ENCODE measurements around the gene TNP2.

The TNP2 gene

DNA sequence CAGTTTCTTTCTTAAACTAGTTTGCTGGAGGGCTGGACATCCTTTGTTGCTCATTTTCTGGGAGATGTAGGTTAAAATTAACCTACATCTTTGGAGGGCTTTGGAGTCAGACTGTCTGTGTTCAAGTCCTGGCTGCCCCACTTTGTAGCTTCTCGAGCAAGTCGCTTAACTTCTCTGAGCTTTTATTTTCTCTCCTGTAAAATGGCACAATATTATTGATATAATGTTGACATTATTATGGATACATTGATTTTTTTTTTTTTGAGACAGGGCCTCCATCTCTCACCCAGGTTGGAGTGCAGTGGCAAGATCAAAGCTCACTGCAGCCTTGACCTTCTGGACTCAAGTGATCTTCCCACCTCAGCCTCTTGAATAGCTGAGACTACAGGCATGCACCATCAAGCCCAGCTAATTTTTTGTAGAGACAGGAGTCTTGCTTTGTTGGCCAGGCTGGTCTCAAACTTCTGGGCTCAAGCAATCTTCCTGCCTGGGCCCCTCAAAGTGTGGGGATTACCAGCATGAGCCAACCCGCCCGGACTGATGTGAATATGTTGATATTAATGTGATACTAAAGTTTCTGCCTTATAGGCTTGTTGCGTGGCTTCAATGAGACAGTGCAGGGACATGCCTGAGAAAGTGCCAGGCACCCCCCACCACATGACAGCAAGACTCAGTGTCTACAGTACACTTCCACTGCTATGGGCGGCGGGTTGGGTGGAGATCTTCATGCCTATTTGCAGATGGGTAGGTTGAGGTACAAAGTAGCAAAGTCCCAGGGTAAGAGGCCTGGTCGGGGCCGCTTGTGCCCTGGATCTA, 44.6 kb upstream of the TNP2 start:
- TF ChIP-seq, protein P1, sequence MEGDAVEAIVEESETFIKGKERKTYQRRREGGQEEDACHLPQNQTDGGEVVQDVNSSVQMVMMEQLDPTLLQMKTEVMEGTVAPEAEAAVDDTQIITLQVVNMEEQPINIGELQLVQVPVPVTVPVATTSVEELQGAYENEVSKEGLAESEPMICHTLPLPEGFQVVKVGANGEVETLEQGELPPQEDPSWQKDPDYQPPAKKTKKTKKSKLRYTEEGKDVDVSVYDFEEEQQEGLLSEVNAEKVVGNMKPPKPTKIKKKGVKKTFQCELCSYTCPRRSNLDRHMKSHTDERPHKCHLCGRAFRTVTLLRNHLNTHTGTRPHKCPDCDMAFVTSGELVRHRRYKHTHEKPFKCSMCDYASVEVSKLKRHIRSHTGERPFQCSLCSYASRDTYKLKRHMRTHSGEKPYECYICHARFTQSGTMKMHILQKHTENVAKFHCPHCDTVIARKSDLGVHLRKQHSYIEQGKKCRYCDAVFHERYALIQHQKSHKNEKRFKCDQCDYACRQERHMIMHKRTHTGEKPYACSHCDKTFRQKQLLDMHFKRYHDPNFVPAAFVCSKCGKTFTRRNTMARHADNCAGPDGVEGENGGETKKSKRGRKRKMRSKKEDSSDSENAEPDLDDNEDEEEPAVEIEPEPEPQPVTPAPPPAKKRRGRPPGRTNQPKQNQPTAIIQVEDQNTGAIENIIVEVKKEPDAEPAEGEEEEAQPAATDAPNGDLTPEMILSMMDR (IDR thresholded peaks at IDR 0.05; ENCODE audit: low read depth, low read length, missing control alignments), result no peak
- in situ Hi-C loops (cut with HindIII; ENCODE audit: low pct_ligation_motif_present, low sequenced_read_pairs), result no loop called here
- Histone ChIP-seq H3K27me3 (replicated peaks) (no peaks in the 10 kb centered on the region), H3K4me3 (ENCODE audit: low read depth, low read length) (no peak overlapping the region), H3K36me3 (replicated peaks) (no peaks in the 10 kb centered on the region), H3K27ac (no peak overlapping the region)
- DNase-seq, result no peak

DNA sequence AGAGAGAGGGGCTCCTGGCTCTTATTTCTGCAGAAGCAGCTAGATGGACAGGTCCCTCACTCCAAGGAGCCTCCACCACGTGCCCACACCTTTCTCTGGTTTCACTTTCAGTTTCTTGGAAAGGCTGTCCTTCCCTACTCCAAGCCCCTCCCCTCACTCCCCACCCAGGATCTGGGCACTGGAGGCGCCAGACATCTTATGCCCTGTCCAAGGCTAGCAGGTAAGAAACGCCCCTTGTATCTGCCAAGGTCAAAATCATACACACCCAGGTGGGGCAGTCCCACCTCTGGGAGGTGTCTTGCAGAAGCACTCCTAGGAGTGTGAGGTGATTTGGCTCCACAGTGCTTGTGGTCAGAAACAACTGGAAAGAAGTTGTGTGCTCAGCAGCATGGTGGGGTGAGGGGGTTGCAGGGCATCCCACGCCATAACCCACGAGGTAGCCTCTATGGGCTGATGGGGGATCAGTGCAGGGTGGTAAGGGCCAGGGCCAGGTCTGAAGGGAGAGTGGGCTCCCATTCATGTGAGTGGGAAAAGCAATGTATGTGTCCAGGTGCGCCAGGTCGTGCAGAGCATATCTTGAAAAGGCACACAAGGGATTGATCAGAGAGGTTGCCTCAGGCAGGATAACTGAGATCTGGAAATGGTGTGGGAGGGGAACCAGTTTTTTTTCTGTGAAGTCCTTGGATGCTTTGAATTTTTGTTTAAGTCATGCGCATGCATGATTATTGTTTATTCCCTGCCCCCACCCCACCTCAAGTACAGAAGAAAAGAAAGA, 43.8 kb upstream of the TNP2 start:
- TF ChIP-seq, protein P1 (IDR thresholded peaks at IDR 0.05; ENCODE audit: low read depth, low read length, missing control alignments), result no peak
- Histone ChIP-seq H3K27ac (no peak overlapping the region), H3K27me3 (replicated peaks) (no peaks in the 10 kb centered on the region), H3K4me3 (ENCODE audit: low read depth, low read length) (no peak overlapping the region), H3K36me3 (replicated peaks) (no peaks in the 10 kb centered on the region)
- DNase-seq, result peak; percentile 23
- in situ Hi-C loops (cut with HindIII; ENCODE audit: low pct_ligation_motif_present, low sequenced_read_pairs), result no loop called here

DNA sequence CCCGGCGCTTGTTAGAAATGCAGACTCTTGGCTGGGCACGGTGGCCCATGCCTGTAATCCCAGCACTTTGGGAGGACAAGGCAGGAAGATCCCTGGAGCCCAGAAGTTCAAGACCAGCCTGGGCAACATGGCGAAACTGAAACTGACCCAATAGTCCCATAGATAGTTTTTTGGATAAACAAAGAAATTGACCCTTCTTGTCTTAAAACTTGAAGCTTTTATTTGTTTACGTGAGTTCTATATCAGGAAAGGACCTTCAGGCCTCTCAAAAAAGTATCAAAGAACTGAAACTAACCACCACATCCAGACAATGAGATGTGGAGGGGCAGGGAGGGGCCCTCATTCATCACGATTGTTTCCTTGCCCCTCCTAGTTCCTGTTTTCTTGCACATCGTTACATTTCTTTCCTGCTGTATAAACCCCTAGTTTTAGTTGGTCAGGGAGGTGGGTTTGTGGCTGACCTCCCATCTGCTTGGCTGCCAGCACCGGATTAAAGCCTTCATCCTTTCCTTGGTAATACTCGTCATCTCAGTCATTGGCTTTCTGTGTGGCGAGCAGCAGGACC, 42.0 kb upstream of the TNP2 start:
- in situ Hi-C loops (cut with HindIII; ENCODE audit: low pct_ligation_motif_present, low sequenced_read_pairs), result no loop called here
- TF ChIP-seq, protein P1 (IDR thresholded peaks at IDR 0.05; ENCODE audit: low read depth, low read length, missing control alignments), result no peak
- H3K36me3 ChIP-seq (replicated peaks), result no peaks in the 10 kb centered on the region
- H3K4me3 ChIP-seq (ENCODE audit: low read depth, low read length), result no peak overlapping the region
- no peaks in the 10 kb centered on the region for H3K27me3 ChIP-seq (replicated peaks)
- H3K27ac ChIP-seq, result no peak overlapping the region
- DNase-seq, result no peak

DNA sequence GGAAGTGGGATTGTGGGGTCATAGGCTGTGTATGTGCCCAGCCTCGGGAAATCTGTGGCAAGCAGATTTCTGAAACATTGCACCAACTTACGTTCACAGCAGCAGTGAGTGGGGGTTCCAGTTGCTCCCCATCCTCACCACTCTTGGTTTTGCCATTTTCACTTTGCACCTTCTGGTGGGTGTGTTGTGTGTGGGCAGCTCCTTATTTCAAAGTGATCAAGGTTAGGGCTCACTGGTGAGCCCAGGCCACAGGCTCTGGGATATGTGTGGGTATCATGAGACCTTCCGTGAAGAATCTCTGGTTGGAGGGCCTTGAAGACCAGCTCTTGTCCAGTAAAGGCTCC, 41.5 kb upstream of the TNP2 start:
- H3K27me3 ChIP-seq (replicated peaks), result no peaks in the 10 kb centered on the region
- TF ChIP-seq, protein P1 (IDR thresholded peaks at IDR 0.05; ENCODE audit: low read depth, low read length, missing control alignments), result no peak
- H3K27ac ChIP-seq, result no peak overlapping the region
- H3K4me3 ChIP-seq (ENCODE audit: low read depth, low read length), result no peak overlapping the region
- H3K36me3 ChIP-seq (replicated peaks), result no peaks in the 10 kb centered on the region
- in situ Hi-C loops (cut with HindIII; ENCODE audit: low pct_ligation_motif_present, low sequenced_read_pairs), result no loop called here
- DNase-seq, result no peak

DNA sequence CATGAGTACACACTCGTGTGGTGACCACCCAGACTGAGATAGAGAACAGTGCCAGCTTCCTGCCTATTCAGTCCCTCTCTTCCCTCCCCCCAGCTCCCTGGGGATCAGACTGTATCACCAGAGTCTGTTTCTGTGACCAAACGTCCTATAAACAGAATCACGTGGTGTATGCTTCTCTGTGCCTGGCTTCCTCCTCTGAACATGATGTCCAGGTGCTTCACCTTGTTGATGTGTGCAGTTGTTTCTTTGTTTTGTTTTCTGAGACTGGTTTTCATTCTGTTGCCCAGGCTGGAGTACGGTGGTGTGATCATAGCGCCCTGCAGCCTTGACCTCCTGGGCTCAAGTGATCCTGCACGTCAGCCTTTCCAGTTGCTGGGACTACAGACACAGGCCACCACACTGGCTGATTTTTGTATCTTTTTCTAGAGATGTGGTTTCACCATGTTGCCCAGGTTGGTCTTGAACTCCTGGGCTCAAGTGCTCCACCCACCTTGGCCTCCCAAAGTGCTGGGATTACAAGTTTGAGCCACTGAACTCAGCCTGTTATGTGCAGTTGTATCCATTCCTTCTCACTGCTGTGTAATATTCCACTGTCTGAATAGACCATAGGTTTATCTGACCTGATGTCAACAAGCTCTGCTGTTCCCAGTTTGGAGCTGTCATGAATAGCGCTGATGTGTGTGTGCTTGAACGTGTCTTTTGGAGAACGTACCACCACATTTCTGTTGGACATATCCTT, 40.9 kb upstream of the TNP2 start:
- Histone ChIP-seq H3K27me3 (replicated peaks) (no peaks in the 10 kb centered on the region), H3K4me3 (ENCODE audit: low read depth, low read length) (no peak overlapping the region), H3K27ac (no peak overlapping the region), H3K36me3 (replicated peaks) (no peaks in the 10 kb centered on the region)
- TF ChIP-seq, protein P1 (IDR thresholded peaks at IDR 0.05; ENCODE audit: low read depth, low read length, missing control alignments), result no peak
- DNase-seq, result no peak
- in situ Hi-C loops (cut with HindIII; ENCODE audit: low pct_ligation_motif_present, low sequenced_read_pairs), result no loop called here
